DMS153 (cell line): ENCODE results near the gene HDAC2.
"Not testable (repeated sequence)": the region's sequence is repeated elsewhere in the genome, so short reads cannot be mapped to it uniquely, and the experiment has no call there.

Experiments used
- DNase-seq: peaks from one replicate; lab custom pipeline; 2025; lab: John Stamatoyannopoulos, UW

The HDAC2 gene

GRCh38 chr6:113971741-113972140, 793 bp upstream of the HDAC2 start:
- no peak for DNase-seq

- DNase-seq, result peak; percentile 32
These were observed 802 bp downstream of the HDAC2 start for GRCh38 chr6:113969888-113970804.

- DNase-seq, result no peak
These were observed 2.5 kb downstream of the HDAC2 start for GRCh38 chr6:113968472-113968871.

DNA sequence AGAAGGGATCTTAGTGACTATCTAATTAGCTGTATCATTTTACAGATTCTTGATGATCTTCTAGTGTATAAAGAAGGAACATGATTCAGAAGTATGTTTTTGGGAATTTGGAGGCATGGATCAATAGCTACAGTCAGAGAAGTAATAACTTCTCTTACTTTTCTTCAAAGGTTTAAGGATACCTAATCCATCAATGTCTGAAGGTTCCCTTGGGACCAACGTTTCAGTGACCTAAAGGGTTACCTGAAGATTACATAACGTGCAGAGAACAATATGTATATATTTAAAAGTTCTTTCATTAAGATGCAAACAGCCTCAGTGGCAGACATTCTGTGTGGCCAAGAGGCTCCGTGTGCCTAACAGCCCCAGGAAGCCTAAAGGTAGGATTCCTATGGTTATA, 3.2 kb downstream of the HDAC2 start:
- DNase-seq, result no peak

- DNase-seq, result no peak
These were observed 10.2 kb downstream of the HDAC2 start for GRCh38 chr6:113960795-113961194.

- DNase-seq, result no peak
These were observed 11.7 kb downstream of the HDAC2 start for GRCh38 chr6:113959235-113959634.

DNA sequence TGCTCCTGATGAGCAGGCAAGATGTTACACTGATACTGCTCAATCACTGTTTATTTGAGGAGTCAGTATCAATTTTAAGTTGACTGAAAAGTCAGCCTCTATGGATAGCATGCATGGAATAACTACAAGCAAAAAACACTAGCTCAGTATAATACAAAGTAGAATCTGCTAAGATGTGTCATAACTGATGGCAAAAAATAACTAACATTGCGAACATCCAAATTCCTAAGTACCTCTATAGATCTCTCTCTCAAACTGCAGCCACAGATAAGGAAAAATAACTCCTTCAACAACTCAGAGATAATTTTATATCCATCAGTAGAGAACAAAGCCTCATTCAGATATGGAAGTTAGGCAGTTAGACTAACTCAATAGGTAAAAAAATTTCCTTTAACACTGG, 16.3 kb downstream of the HDAC2 start:
- DNase-seq, result no peak

- DNase-seq, result no peak
These were observed 17.6 kb downstream of the HDAC2 start for GRCh38 chr6:113953346-113953745.

GRCh38 chr6:113949499-113949898, 21.4 kb downstream of the HDAC2 start:
- no peak for DNase-seq

GRCh38 chr6:113944701-113945100, 26.2 kb downstream of the HDAC2 start:
- DNase-seq, result no peak

- no peak for DNase-seq
These were observed 31.1 kb downstream of the HDAC2 start for GRCh38 chr6:113939825-113940224.

- peak; percentile 33 for DNase-seq
These were observed 34.6 kb downstream of the HDAC2 start for GRCh38 chr6:113936093-113936934.

- DNase-seq, result no peak
These were observed 36.8 kb downstream of the HDAC2 start for GRCh38 chr6:113934101-113934500.

DNA sequence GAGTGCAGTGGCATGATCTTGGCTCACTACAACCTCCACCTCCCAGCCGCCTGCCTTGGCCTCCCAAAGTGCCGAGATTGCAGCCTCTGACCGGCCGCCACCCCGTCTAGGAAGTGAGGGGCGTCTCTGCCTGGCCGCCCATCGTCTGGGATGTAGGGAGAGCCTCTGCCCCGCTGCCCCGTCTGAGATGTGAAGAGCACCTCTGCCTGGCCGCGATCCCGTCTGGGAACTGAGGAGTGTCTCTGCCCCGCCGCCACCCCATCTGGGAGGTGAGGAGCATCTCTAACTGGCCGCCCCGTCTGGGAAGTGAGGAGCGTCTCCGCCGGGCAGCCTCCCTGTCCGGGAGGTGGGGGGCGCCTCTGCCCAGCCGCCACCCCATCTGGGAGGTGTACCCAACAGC, 39.0 kb downstream of the HDAC2 start:
- not testable (repeated sequence) for DNase-seq

DNA sequence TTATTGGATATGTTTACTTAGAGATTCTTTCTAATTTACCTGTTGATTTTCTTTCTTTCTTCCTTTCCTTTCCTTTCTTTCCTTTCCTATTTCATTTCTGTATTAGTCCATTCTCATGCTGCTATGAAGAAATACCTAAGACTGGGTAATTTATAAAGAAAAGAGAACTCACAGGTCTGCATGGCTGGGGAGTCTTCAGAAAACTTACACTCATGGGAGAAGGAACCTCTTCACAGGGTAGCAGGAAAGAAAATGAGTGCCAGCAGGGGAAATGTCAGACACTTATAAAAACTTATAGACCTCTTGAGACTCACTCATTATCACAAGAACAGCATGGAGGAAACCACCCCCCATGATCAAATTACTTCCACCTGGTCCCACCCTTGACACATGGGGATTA, 40.8 kb downstream of the HDAC2 start:
- no peak for DNase-seq

DNA sequence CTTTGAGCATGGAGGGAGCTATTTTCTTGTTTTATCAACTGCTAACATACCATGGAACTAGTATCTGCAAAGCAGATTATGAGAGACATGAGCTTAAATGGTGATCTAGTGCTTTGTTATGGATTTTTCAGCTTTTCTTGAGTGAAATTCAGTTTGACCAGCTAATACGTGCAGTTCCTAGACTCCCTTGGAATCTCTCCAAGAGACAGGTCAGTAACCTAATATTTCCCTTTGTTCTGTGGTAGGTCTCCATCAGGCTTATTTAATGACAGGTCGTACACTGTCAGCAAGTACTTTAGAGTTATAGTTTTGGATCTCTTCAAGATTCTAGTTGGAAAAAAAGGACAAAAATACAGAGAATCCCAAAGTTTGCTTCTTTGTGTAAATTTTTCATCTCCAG, 43.9 kb downstream of the HDAC2 start:
- no peak for DNase-seq

GRCh38 chr6:113925378-113925777, 45.6 kb downstream of the HDAC2 start:
- no peak for DNase-seq

GRCh38 chr6:113924312-113924723, 46.6 kb downstream of the HDAC2 start:
- no peak for DNase-seq

DNA sequence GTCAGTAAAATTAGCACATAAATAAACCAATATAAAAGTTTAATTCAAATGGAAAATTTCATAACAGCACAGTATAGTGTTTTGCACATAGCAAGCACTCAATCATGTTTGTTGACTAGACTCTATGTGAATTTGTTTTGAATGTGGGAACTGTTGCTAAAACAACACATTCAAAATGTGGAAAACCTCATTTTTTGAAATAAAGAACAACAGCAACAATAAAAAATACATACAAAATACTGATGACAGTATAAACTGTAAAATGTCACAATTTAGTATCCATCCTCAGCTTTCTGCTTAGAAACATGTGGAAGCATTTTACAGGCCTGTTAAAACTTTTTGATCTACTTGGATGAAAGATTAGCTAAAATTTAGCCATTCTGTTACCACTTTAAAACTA, 47.4 kb downstream of the HDAC2 start:
- no peak for DNase-seq

- no peak for DNase-seq
These were observed 49.5 kb downstream of the HDAC2 start for GRCh38 chr6:113921299-113921904.

- no peak for DNase-seq
These were observed 50.2 kb downstream of the HDAC2 start for GRCh38 chr6:113920663-113921267.

GRCh38 chr6:113910285-113910684, 60.7 kb downstream of the HDAC2 start:
- not testable (repeated sequence) for DNase-seq
